K562 (cell line): ENCODE data around the gene PI4KA. TPM values are rescaled to one million over a fixed set of nuclear protein-coding genes. Genes with fewer than 3 reads are reported as not detected.

ENCODE experiments used
- ATF4 ChIP-seq: fragments of 450-650 bp; formaldehyde crosslinking; IDR thresholded peaks from 2 replicates; pipeline ENCODE4 v1.4.0; 2022; ENCODE audit warnings: mild to moderate bottlenecking, moderate library complexity
- CBFA2T2 ChIP-seq: fragments of 450-650 bp; conservative IDR thresholded peaks from 2 replicates; pipeline ENCODE4 v1.6.1; 2017; ENCODE audit warnings: mild to moderate bottlenecking
- HNRNPUL1 ChIP-seq: fragments of 200-400 bp; formaldehyde crosslinking; IDR thresholded peaks from 2 replicates; pipeline ENCODE4 v1.6.1; 2017; ENCODE audit warnings: low read length
- KAT8 ChIP-seq: fragments of 450-650 bp; IDR thresholded peaks from 2 replicates; pipeline ENCODE4 v1.6.1; 2016; ENCODE audit warnings: low read depth, mild to moderate bottlenecking
- KLF6 ChIP-seq: fragments of 250-450 bp; sonication (Bioruptor Pico); IDR thresholded peaks from 2 replicates; pipeline ENCODE4 v1.4.0; 2020; ENCODE audit warnings: mild to moderate bottlenecking, moderate library complexity, borderline replicate concordance
- NCOA2 ChIP-seq, 2 experiments: fragments of 450-650 bp; IDR thresholded peaks; 2 replicates each; pipeline ENCODE4 v1.6.1; 2018; ENCODE audit warnings: mild to moderate bottlenecking in 2 of 2, moderate library complexity in 1 of 2; ENCODE audit not compliant: partially characterized antibody in 2 of 2
- NFYB ChIP-seq: IDR thresholded peaks from 2 replicates; pipeline ENCODE4 v1.6.1; 2011; ENCODE audit warnings: mild to moderate bottlenecking, moderate library complexity; ENCODE audit not compliant: insufficient read length; ENCODE audit errors: extremely low read depth
- NR2C1 ChIP-seq, 2 experiments: fragments of 450-650 bp; IDR thresholded peaks; 2 replicates each; pipeline ENCODE4 v1.6.1; 2017; ENCODE audit warnings: mild to moderate bottlenecking in 2 of 2, antibody characterized with exemption in 1 of 2, inconsistent platforms in 1 of 2, missing compliant biosample characterization in 1 of 2, missing genetic modification characterization in 1 of 2
- PYGO2 ChIP-seq: fragments of 450-650 bp; IDR thresholded peaks from 2 replicates; pipeline ENCODE4 v1.6.1; 2016; ENCODE audit warnings: mild to moderate bottlenecking, missing genetic modification characterization, moderate library complexity, missing compliant biosample characterization
- RB1 ChIP-seq: fragments of 450-650 bp; IDR thresholded peaks from 2 replicates; pipeline ENCODE4 v1.6.1; 2017; ENCODE audit warnings: low read depth, mild to moderate bottlenecking
- RBM25 ChIP-seq: fragments of 200-400 bp; formaldehyde crosslinking; IDR thresholded peaks from 2 replicates; pipeline ENCODE4 v1.6.1; 2018; ENCODE audit warnings: low read length, low read depth, moderate library complexity; ENCODE audit not compliant: severe bottlenecking
- RREB1 ChIP-seq: fragments of 250-450 bp; sonication (Bioruptor Pico); IDR thresholded peaks from 2 replicates; pipeline ENCODE4 v1.4.0; 2020
- SLC30A9 ChIP-seq: fragments of 250-450 bp; sonication (Bioruptor Pico); IDR thresholded peaks from 2 replicates; pipeline ENCODE4 v1.8.0; 2022; ENCODE audit warnings: mild to moderate bottlenecking, moderate library complexity
- SNIP1 ChIP-seq: fragments of 450-650 bp; IDR thresholded peaks from 2 replicates; pipeline ENCODE4 v1.7.1; 2017; ENCODE audit warnings: low read depth, mild to moderate bottlenecking
- SRSF3 ChIP-seq: fragments of 200-400 bp; formaldehyde crosslinking; IDR thresholded peaks from 2 replicates; pipeline ENCODE4 v1.6.1; 2016; ENCODE audit warnings: mild to moderate bottlenecking, low read length, moderate library complexity; ENCODE audit not compliant: insufficient read depth
- TAF7 ChIP-seq: fragments of 450-650 bp; IDR thresholded peaks from 2 replicates; pipeline ENCODE4 v1.6.1; 2016; ENCODE audit warnings: missing genetic modification characterization, missing compliant biosample characterization
- THRB ChIP-seq: fragments of 450-650 bp; formaldehyde crosslinking; conservative IDR thresholded peaks from 2 replicates; pipeline ENCODE4 v1.4.0; 2022; ENCODE audit warnings: mild to moderate bottlenecking, missing genetic modification characterization
- ZC3H4 ChIP-seq: sonication (generic); formaldehyde crosslinking; IDR thresholded peaks from 2 replicates; pipeline ENCODE4 v1.9.0; 2021; ENCODE audit warnings: missing genetic modification reagents, borderline replicate concordance
- ZNF165 ChIP-seq: fragments of 250-450 bp; sonication (Bioruptor Pico); IDR thresholded peaks from 2 replicates; pipeline ENCODE4 v1.4.0; 2020; ENCODE audit warnings: borderline replicate concordance
- ZNF316 ChIP-seq: fragments of 450-650 bp; IDR thresholded peaks from 2 replicates; pipeline ENCODE4 v1.6.1; 2016
- ZNF77 ChIP-seq: fragments of 250-450 bp; sonication (Bioruptor Pico); IDR thresholded peaks from 2 replicates; pipeline ENCODE4 v1.5.0; 2020
- polyA plus RNA-seq, 8 experiments: library from polyadenylated mRNA; depleted of rRNA in 4 of 8; stranded (reverse) in 5 of 8; unstranded in 3 of 8; fragments of >200 nt; fragmentation: Nextera tagmentation in 2 of 8; fragmentation: Illumina TruSeq in 1 of 8; extraction: Ambion mirVana in 2 of 8; extraction: Trizol in 1 of 8; gene quantifications; 2 replicates each; pipeline versions ENCODE4 v1.2.1 to v1.2.3, GENCODE V29; 2011 to 2014; ENCODE audit warnings: inconsistent platforms in 1 of 8, missing spikeins in 1 of 8
- total RNA-seq, 7 experiments: library from RNA; depleted of rRNA in 6 of 7; stranded (reverse); fragments of >200 nt in 6 of 7; fragmentation: Illumina TruSeq in 2 of 7; extraction: Trizol in 2 of 7; gene quantifications; 2 replicates each; pipeline versions ENCODE4 v1.2.1 to v1.2.3, GENCODE V29; 2011 to 2021; ENCODE audit warnings: low replicate concordance in 1 of 7

PI4KA gene
- total and polyA plus RNA-seq, 9 of the 15 experiments (the other 6 are each of a cell fraction or from before 2014, with no cell fraction given) = 7.3 to 187 (median 84.7) TPM

- TF ChIP-seq SLC30A9 (no peak), NR2C1 (IDR thresholded peaks at IDR 0.05) (no peak; the same call in 1 of the 2 replicates), NR2C1 (tag; IDR thresholded peaks at IDR 0.05) (no peak), CBFA2T2 (no peak), ATF4 (CRISPR knock-in tag) (no peak), NFYB (no peak), THRB (CRISPR knock-in tag) (no peak), RB1 (peak; percentile 56; the same call in 1 of the 2 replicates), PYGO2 (no peak), KAT8 (no peak), RBM25 (no peak), ZNF165 (CRISPR knock-in tag) (no peak), SNIP1 (no peak), HNRNPUL1 (no peak), ZC3H4 (CRISPR knock-in tag) (peak; percentile 87), NCOA2 (IDR thresholded peaks at IDR 0.05; ENCODE audit: partially characterized antibody in 2 of 2) (no peak), KLF6 (CRISPR knock-in tag) (no peak), ZNF77 (CRISPR knock-in tag) (no peak), TAF7 (no peak), SRSF3 (no peak), ZNF316 (no peak), RREB1 (CRISPR knock-in tag) (no peak)
These were observed 116.7 kb downstream of the PI4KA start (continued) for GRCh38 chr22:20741634-20742581.
